B cell (primary cell): ENCODE results near the gene OLFML1.

Experiments
- CTCF ChIP-seq: fragments of 200-600 bp; IDR thresholded peaks from one replicate; pipeline ENCODE4 v1.8.0; 2022; ENCODE audit warnings: antibody characterized with exemption, mild to moderate bottlenecking
- EZH2 ChIP-seq: IDR thresholded peaks from 2 replicates; pipeline ENCODE4 v1.6.1; 2012; ENCODE audit warnings: borderline replicate concordance, low read depth, mild to moderate bottlenecking, moderate library complexity, low read length; ENCODE audit not compliant: insufficient read depth, poor library complexity, severe bottlenecking

GRCh38 chr11:7436146-7436545 lies 49.2 kb upstream of the OLFML1 start:
- TF ChIP-seq CTCF (no peak), EZH2 (no peak)
